ENCODE data around the gene MTFMT.
"Not testable (repeated sequence)": the region's sequence is repeated elsewhere in the genome, so short reads cannot be mapped to it uniquely, and the experiment has no call there.

The MTFMT gene

DNA sequence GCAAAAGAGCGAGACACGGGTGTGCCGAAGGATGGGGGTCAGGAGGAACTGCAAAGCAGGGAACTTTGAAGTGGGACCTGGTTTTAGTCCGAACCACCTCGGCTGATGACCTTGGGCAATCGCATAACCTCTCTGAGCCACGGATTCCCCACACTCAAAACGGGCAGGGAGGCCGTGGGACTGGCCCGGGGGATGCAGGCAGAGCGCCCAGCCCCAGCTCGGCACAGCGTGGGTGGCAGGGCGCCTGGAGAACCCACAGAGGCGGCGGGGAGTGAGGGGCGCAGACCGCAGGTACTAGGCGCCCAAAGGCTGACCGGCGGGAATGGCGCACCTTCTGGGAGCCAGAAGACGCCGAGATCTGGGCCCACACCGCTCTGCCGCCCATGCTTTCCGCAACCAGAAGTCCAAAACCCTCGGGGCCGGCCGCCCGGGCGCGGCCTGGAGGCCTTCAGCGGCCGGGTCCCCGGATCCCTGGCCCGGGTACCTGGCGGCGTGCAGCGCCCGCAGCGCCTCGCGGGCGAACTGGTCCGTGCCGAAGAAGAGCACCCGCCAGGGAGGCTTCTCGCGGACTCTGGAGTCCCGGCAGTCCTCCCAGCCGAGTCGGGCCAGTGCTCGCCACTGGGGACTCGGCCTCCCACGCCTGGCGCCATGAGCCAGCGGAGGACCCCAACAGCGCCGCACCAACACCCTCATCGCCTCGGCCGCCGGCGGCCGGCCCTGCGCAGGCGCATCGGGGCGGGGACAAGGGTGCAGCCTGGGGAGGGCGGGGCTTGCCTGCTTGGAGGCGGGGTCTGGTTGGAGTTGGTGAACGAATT, at the start of gene MTFMT:
Gene MTFMT (minus strand): TSS at position 719 of the 815 bp plus-strand sequence. CDS start 26 bp downstream, at position 693.
- DNase-seq: peak; percentile 90 to 93

DNA sequence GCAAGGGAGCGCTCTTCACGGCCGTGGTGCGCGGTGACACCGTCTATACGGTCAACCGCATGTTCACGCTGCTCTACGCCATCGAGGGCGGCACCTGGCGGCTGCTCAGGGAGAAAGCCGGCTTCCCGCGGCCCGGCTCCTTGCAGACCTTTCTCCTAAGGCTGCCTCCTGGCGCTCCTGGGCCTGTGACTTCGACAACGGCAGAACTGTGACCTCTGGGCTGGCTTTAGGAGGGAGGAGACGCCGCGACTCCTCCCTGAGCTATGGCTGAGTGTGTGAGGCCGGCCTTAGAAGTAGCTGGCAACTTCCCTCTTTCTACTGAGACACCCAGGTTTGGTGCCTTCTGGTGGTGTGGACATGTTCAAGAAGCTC, 48.5 kb upstream of the MTFMT start:
- DNase-seq: peak; percentile 37 to 44

DNA sequence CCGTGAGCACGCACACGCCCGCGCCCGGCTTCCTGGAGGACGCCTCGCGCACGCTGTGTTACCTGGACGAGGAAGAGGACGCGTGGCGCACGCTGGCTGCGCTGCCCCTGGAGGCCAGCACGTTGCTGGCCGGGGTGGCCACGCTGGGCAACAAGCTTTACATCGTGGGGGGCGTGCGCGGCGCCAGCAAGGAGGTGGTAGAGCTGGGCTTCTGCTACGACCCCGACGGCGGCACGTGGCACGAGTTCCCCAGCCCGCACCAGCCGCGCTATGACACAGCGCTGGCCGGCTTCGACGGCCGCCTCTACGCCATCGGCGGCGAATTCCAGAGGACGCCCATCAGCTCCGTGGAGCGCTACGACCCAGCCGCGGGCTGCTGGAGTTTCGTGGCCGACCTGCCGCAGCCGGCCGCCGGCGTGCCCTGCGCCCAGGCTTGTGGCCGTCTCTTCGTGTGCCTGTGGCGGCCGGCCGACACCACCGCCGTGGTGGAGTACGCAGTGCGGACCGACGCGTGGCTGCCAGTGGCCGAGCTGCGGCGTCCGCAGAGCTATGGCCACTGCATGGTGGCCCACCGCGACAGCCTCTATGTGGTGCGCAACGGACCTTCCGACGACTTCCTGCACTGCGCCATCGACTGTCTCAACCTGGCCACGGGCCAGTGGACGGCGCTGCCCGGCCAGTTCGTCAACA, 48.0 kb upstream of the MTFMT start:
- no peak for DNase-seq

DNA sequence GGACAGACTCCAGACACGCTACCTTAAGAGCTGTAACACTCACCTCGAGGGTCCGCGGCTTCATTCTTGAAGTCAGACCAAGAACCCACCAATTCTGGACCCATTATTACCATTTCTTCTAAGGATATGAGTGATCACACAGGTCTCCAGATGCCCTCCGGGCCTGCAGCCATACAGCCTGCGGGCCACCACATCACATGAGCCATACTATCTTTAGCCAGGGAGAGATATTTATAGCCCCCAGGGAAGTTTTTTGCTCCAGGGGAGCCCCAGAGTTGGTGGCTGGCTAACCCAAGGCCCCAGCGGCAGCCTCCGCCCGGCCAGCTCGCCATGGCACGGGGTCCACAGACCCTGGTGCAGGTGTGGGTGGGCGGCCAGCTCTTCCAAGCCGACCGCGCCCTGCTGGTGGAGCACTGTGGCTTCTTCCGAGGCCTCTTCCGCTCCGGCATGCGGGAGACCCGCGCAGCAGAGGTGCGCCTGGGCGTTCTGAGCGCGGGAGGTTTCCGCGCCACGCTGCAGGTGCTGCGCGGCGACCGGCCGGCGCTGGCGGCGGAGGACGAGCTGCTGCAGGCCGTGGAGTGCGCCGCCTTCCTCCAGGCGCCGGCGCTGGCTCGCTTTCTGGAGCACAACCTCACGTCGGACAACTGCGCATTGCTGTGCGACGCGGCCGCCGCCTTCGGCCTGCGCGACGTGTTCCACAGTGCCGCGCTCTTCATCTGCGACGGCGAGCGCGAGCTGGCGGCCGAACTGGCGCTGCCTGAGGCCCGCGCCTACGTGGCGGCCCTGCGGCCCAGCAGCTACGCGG, 47.2 kb upstream of the MTFMT start, which contains the start of gene KBTBD13:
Gene KBTBD13 (plus strand): TSS at position 261 of the 805 bp plus-strand sequence. CDS start 70 bp downstream, at position 331.
- no peak for DNase-seq

DNA sequence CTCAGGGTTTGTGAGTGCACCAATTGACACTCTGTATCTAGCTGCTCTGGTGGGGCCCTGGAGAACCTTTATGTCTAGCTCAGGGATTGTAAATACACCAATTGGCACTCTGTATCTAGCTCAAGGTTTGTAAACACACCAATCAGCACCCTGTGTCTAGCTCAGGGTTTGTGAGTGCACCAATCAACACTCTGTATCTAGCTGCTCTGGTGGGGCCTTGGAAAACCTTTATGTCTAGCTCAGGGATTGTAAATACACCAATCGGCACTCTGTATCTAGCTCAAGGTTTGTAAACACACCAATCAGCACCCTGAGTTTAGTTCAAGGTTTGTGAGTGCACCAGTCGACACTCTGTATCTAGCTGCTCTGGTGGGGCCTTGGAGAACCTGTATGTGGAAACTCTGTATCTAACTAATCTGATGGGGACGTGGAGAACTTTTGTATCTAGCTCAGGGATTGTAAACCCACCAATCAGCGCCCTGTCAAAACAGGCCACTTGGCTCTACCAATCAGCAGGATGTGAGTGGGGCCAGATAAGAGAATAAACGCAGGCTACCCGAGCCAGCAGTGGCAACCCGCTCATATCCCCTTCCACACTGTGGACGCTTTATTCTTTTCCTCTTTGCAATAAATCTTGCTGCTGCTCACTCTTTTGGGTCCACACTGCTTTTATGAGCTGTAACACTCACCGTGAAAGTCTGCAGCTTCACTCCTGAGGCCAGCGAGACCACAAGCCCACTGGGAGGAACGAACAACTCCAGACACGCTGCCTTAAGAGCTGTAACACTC, 46.4 kb upstream of the MTFMT start:
- not testable (repeated sequence) for DNase-seq

DNA sequence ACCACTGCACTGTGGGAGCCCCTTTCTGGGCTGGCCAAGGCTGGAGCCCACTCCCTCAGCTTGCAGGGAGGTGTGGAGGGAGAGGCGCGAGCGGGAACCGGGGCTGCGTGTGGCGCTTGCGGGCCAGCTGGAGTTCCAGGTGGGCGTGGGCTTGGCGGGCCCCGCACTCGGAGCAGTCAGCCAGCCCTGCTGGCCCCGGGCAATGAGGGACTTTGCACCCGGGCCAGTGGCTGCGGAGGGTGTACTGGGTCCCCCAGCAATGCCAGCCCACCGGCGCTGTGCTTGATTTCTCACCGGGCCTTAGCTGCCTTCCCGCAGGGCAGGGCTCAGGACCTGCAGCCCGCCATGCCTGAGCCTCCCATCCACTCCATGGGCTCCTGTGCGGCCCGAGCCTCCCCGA, 45.5 kb upstream of the MTFMT start:
- not testable (repeated sequence) for DNase-seq

DNA sequence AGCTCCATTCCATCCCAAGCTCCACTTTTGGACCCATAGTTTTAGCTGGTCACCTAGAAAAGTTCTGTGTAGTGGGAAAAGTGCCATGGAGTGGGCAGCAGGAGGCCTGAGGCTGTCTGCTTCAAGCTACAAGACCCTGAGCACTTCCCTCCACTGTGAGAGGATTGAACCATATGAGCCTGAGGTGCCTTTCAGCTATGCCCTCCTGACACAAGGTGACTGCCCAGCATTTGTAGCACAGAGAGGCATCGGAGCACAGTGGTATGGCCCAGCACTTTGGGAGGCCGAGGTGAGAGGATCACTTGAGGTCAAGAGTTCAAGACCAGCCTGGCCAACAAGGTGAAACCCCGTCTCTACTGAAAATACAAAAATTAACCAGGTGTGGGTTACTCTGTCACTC, 43.2 kb upstream of the MTFMT start:
- DNase-seq: no peak

DNA sequence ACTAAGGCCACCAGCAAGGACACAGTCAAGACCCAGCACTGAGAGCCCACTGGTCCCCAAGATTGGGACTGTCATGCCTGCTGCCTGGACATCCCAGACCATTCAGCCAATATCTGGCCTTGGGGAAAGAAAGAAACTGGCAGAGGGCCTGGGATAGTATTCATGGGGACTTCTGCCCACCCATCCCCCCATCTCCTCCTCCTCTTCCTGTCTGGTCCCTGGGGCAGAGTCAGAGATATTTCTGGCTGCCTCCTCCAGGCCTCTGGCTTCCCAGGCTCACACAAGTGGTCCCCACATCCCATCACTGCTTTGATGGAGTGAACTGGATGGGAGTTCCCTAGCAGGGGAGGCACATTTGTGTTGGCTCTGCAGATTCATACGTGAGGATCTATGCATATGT, 42.6 kb upstream of the MTFMT start:
- no peak for DNase-seq

DNA sequence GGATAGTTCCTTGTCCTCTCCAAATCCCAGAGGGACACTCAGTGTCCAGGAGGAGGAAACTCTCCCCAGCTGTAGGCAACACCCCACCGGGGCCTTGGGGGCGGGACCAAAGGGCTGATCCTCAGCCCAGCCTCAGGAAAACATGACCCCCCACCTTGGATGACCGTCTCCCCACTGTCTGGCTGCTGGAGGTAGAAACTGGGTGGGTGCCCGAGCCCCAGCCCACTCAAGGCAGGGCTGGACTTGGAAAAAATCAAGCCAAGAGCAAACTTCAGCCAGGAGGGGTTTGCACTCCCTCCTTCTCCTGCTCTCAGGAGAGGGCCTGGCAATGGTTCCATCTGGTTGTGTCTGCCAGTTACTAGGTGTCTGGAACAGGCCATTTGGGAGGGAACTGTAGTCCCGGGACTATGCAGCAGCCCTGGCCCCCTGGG, 42.0 kb upstream of the MTFMT start:
- DNase-seq: no peak

DNA sequence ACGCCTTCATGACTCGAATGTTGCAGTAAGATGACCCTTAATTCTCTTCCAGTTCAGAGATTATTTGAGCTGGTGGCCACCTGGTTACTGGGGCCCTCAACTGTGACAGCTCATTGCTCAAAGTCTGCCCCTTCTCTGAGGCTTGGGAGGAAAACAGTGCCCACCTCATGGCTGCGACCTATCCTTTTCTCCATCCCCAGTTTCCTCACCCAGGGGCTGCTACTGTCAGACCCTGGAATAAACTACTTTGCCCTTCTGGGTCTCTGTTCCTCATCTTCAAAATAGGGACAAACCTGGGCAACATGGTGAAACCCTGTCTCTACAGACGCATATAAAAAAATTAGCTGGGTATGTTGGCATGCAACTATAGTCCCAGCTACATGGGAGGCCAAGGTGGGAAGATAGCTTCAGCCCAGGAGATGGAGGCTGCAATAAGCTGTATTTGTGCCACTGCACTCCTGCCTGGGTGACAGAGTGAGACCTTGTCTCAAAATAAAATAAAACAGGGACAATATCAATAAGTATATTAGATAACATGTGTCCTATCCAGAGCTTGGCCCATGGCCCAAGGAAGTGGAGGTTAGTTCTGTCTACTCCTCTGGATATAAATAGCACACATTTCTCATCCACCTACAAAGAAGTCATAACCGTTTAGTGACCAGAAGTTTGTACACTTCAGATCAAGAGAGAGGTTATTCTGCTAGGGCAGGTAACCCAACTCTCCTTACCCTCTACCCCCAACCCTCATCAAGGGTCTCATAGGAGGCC, 40.5 kb upstream of the MTFMT start:
- DNase-seq: no peak

DNA sequence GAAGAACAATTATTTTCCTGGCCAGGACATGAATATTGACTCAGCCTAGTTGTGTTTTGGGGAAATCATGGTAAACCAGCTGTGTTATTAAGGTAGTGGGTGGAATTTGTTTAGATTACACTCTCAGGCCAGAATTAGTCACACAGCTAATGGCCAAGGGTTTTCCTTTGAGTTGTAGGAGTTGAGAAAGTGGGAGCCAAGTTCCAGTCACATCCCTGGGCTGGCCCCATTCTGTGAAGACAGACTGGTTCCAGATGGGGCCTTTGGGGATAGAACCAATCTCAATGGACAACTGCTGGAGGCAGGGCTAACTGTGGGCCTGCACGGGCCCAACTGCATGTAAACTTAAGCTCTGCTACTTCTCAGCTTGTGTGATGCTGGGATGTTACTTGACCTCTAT, 39.7 kb upstream of the MTFMT start:
- no peak for DNase-seq

DNA sequence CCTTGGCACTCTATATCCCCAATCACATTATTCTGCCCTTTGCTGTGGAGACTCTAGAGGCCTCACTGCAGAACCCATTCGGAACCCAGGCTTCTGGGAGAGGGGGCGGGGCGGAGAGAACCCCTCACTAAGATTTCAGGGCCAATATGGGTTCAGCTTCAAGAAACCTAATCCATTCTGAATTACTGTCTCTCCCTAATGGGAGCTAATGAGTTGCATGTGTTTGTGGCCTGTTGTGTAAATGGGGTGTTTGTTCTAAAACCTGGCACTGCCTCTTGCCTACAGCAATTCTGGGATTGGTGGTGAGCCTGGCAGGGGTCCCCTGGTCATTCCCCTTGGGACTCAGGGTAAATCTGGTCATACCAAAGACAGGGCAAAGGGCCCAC, 39.0 kb upstream of the MTFMT start:
- DNase-seq: no peak

DNA sequence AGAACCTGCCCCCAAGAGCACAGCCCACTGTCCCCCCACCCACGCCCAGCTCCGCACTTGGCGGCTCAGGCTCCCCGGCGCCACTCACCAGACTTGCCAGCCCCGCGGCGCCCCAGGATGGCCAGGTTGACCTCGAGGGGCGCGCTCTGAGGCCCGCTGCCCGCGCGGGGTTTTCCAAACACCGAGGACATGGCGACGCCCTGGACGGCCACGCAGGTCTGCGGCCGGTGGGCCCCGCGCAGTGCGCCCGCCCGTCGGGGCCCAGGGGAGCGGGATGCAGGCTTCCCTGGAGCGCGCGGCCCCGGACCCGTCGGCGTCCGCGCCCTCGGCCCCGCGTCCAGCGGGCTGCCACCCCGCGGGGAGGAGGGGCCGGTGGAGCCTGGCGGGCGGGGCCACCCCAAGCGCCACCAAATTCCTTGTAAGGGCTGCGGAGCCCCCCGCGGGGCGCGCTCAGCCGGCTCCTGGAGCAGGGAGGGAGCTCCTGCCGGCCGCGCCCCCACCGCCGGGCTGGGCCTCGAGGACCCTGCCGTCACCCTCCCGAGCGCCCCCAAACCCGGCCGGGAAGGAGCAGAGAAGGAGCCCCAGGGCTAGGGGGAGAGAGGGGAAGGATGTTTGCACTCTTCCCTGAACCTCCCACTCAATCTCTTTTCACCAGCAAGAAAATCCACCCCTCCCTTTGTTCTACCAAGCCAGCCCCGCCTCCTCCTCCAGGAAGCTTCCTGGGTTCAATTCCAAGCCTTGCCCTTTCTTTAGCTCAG, 38.4 kb upstream of the MTFMT start, which contains the start of gene RASL12:
Gene RASL12 (minus strand): TSS at position 347 of the 758 bp plus-strand sequence. CDS start 156 bp downstream, at position 191.
- DNase-seq: no peak

DNA sequence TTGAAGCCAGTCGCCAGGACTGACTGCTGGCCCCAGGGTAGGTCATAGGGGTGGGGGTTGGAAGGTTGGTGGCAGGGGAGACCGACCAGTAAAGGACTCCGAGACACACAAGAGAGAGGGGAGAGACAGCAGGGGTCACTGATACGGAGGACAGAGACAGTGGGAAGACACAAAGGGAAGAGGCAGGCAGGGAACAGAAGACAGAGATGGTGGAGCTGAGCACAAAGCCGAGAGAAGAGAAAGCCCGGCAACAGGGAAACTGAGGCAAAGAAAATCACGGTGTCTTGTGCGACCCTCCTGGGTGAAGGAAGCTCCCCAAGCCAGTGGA, 37.8 kb upstream of the MTFMT start:
- DNase-seq: no peak

DNA sequence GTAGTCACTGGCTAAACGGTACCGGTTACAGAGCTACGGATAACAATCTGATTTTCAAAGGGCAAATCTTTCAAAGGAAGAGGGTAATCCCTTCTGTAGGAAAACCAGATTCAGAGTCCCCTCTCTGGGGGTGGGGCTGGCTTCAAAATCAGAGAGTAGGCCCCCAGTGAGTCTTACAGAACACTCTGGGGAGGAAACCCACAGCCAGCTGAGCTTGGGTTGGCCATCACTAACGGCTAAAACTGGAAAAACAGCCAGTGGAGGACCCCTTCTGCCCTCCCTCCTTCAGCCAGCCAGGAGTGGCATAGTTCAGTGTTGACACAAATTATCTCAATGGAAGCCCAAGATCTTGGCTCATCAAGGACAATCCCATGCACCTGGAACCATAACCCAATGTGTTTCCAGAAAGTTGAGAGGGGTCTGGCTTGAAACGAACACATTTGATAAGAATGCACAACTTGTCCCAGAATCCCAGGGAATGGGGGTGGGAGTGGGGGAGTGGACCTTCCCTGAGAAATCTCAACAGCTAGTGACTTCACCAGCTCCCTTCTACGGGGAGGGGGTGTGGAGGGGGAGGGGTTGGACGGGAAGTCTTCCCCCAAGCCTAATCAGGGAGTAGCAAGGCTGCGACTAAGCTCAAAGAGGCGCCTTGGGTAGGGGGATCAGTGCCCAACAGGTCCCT, 37.3 kb upstream of the MTFMT start:
- no peak for DNase-seq

DNA sequence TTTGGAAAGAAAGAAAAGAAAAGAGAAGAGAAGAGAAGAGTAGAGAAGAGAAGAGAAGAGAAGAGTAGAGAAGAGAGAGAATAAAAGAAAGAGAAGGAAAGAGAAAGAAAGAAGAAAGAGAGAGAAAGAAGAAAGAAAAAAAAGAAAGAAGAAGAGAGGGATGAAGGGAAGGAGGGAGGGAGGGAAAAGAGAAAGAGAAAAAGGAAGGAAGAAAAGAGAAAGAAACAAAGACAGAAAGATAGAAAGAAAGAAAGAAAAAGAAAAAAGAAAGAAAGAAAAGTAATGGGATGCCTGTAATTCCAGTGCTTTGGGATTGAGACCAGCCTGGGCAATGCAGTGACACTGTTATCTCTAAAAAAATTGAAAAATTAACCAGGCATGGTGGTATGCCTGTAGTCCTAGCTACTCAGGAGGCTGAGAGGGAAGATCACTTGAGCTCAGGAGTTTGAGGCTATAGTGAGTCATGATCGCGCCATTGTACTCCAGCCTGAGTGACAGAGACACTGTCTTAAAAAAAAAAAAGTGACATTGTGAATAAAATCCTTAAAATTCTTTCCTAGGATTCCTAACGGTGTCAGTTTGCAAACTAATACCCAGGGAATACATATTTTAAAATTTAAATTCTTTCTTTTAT, 36.7 kb upstream of the MTFMT start:
- no peak for DNase-seq

DNA sequence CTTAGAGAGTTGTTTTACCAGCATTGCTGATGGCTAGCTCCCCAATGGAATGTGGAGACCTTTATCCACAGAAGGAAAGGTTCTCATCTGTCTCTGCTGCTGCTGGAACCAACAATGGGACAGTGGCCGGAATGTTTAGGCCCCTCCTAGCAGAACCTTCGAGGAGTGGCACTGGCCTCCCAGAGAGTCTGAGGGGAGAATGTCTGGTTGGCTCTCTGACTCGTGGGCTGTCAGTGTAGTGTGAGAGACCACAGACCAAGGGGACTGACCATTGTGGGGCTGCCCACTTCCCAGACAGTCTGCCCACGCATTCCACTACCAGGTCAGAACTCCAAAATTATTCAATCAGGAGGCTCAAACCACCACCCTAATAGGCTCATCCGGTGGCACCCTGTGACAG, 33.3 kb upstream of the MTFMT start:
- DNase-seq: no peak

DNA sequence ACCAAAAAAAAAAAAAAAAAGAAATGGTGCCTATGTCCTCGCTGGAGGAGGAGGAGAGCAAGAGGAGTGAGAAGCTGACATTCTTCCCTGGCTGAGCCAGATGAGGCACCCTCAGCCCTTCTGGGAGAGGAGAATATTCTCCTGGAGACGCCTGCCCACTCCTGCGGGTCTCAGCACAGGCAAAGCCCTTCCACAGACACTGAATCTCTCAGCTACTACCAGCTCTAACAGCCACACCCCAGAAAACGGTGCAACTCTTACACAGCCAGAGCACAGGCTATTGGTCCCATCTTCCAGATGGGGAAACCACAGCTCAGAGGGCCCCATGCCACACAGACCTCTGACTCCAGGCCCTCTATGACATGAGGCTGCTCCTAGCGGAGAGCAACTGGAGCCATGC, 32.6 kb upstream of the MTFMT start:
- no peak for DNase-seq

DNA sequence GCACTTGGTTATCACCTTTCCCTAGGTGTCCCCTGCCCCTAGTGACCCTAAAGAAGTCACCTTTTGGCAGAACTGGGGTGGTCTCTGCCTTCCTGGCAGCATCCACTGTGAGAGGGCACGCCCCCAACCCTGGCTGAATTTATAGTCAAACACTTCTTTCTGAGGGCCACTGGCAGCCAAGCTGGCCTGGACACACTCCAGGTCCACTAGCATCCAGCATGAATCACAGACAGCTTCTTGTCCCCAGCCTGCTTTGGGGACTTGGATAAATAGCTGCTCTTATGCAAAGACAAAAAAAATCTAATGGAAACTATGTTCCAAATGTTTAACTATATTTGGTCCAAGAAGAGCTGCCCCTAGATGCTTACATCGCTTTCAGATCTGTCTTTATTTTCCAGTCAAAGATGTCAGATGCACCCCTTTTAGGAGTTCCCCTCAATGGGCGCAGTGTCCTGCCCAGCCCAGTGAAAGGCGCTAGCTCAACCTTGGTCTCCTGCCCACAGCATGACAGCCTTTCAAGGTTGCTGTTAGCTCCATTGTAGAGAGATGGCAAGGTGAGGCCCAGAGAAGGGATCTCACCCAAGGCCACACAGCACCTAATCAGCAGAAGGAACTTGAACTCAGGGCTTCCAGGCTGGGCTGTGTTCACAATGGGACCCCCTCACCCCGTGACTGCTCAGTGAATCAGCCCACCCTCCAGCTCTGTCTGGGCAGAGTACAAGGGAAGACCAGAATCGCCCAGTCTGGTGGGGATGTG, 31.4 kb upstream of the MTFMT start:
- DNase-seq: no peak
